Urinary bladder (tissue), 4 donors: ENCODE data around the gene CHPT1. TPM values are rescaled to one million over a fixed set of nuclear protein-coding genes. Genes with fewer than 3 reads are reported as not detected.

Source experiments
- DNase-seq: peaks from one replicate; pipeline ENCODE4 v3.0.0-alpha.2; 2015; ENCODE audit errors: extremely low spot score
- H3K27ac ChIP-seq: one replicate; pipeline ENCODE4 v1.5.1; 2013; ENCODE audit warnings: low read depth, mild to moderate bottlenecking, moderate library complexity
- H3K36me3 ChIP-seq: one replicate; pipeline ENCODE4 v1.6.1; 2013; ENCODE audit warnings: mild to moderate bottlenecking, moderate library complexity; ENCODE audit not compliant: insufficient read depth
- H3K4me1 ChIP-seq: one replicate; pipeline ENCODE4 v1.6.1; 2013; ENCODE audit warnings: mild to moderate bottlenecking, moderate library complexity; ENCODE audit not compliant: insufficient read depth
- H3K4me3 ChIP-seq: one replicate; pipeline ENCODE4 v1.5.1; 2013; ENCODE audit warnings: low read depth, low read length
- WGBS: extraction: QIAGEN DNeasy Blood & Tissue Kit; methylation state at CpG from one replicate; pipeline ENCODE4 v1.1.7; 2013; 5-methylcytosine and 5-hydroxymethylcytosine counted together
- polyA plus RNA-seq: library from polyadenylated mRNA; stranded (reverse); fragments of 200-250 nt; gene quantifications from one replicate; pipeline ENCODE4 v1.2.3, GENCODE V29; 2013
- total RNA-seq: library from RNA; depleted of rRNA; stranded (reverse); fragments of >200 nt; gene quantifications from one replicate; pipeline ENCODE4 v1.2.3, GENCODE V29; 2014
- donor health status: healthy with polysubstance abuse.
- donor health status: healthy.

CHPT1 gene
- total and polyA plus RNA-seq, 2 donors: 41.4 to 42.1 TPM

DNA sequence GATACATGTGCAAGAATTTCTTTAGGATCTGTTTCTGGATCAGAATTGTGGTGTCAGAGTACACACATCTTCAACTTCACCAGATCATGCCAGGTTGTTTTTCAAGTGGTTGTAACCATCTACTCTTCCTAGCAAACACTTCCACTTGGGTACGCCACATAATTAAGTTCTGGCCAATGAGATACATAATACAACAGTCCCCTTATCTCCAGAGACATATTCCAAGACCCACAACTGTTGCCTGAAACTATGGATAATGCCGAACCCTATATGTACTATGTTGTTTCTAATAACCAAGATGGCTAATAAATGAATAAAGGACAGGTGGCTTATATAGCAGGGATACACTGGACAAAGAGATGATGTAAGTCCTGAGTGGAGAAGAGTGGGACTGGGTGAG is 2.5 kb upstream of the CHPT1 start:
- Histone ChIP-seq H3K4me1 (peaks cover 1% of the 10 kb centered on the region), H3K27ac (no peak overlapping the region), H3K36me3 (no peaks in the 10 kb centered on the region), H3K4me3 (no peak overlapping the region)
- no peak for DNase-seq
- WGBS: 98% methylated on average over 2 of the region's 2 CpGs

DNA sequence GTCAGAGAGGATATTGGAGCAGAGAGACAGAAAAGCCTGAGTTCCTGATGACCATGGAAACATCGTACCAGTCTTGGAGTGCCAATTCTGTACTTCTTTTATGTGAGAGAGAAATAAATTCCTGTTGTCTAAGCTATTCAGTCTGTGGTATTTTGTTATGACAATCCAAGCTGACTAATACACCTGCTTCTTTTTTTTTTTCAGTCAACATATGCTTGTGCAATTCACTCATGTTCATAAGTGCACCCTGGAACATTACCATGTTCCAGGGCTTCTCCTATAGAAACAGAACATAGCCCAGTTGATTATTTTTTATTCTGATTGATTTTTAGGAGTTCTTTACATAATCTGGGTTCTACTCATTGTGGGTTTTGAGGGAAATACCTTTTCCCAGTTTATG is 1.7 kb upstream of the CHPT1 start:
- no peaks in the 10 kb centered on the region for H3K36me3 ChIP-seq
- no peak overlapping the region for H3K4me3 ChIP-seq
- WGBS: 80% methylated on average over 1 of the region's 1 CpG
- no peak overlapping the region for H3K27ac ChIP-seq
- no peak for DNase-seq
- peaks cover 1% of the 10 kb centered on the region for H3K4me1 ChIP-seq

DNA sequence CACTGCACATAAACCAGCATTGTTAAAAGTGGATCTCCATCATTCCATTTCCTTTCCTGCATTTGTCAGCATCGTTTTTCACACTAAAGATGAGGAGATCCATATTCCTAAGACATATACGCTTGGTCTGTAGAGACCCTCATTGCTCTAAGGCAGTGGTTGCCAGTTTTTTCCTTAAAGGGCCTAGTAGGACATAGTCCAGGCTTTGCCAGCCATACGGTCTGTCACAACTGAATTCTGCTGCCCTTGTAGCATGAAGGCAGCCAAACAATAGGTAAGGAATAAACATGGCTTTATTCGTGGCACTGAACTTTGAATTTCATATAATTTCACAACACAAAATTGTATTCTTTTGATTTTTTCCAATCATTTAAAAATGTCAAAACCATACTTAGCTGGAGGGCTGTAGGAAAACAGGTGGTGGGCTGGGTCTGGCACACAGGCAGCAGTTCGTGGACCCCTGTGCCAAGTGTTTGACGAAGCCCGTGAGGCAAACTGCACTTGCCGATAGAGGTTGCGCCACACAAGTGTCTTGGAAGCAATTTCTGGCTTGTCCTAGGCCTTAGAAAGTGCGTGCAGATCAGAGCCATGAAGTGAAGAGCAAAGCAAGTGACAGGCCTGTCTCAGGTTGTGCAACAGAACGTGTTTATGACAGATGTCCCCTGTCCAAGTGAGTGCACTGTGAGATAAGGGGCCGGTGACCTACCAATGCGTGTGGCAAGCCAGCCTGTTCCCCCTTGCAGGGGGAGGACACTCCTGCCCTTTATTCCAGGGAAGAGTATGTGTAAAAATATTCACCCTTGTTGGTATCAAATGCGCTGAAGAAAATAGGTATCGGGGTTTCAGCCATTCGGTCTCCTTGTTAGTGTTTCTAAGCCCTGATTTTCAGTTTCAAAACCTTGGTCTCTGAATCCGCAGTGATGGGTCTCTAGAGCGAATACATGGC is 916 bp upstream of the CHPT1 start:
- H3K4me3 ChIP-seq: peak overlapping the region; percentile 94
- DNase-seq: no peak
- H3K4me1 ChIP-seq: peaks cover 1% of the 10 kb centered on the region
- 36% methylated on average over 18 of the region's 18 CpGs for WGBS
- no peaks in the 10 kb centered on the region for H3K36me3 ChIP-seq
- peak overlapping the region; percentile 63 for H3K27ac ChIP-seq

DNA sequence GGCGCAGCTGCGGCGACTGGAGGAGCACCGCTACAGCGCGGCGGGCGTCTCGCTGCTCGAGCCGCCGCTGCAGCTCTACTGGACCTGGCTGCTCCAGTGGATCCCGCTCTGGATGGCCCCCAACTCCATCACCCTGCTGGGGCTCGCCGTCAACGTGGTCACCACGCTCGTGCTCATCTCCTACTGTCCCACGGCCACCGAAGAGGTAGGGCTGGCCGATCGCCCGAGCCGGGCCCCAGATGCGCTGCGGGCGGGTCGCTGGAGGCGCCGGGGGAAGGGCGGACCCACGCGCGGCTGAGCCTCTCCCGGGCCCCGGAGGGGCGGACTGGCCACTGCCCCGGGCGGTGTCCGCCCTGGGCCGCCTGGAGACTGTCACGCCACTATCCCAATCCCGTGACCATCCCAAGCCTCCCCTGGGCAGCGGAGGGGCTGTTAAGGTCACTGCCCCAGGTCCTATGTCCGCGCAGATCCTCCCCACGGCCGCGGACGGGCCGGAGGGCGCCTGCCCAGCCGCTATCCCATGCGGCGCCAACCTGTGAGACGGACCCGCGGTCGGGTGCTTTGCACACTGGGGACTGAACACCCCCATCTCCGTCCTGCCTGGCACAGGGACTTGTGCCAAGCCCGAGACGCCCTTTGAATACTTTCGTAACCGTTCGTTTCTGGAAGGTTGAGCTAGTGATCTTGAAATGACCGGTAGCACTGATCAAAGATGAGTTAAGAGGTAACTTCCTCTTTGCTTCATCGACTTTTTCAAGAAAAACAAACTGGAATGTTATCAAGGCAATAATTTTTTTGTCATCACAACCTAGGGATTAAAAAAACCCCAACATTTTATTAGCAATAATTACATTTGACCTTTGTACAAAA is 725 bp downstream of the CHPT1 start:
- H3K4me3 ChIP-seq: peak overlapping the region; percentile 94
- peaks cover 1% of the 10 kb centered on the region for H3K4me1 ChIP-seq
- no peak for DNase-seq
- under 1% methylated on average over 67 of the region's 67 CpGs for WGBS
- H3K27ac ChIP-seq: peak overlapping the region; percentile 95
- no peaks in the 10 kb centered on the region for H3K36me3 ChIP-seq

DNA sequence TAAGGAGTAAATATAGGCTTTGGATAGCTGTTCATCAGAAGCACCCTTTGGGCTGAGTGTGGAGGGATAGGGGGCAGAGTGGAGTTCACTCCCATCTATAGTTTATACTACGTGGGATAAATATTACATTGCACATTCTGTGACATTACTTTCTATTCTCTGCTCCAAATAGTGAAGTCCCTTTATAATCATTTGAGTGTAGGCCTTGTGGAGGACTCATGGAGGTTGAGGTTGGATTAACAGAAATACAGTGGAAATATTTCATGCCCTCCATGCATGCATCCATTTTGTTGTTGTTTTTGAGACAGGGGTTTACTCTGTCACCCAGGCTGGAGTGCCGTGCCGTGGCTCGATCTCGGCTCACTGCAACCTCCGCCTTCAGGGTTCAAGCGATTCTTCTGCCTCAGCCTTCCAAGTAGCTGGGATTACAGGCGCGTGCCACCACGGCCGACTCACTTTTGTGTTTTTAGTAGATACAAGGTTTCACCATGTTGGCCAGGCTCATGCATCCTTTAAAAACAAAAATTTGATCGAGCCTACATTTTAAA is 1.4 kb downstream of the CHPT1 start:
- H3K36me3 ChIP-seq: no peaks in the 10 kb centered on the region
- no peak for DNase-seq
- peaks cover 1% of the 10 kb centered on the region for H3K4me1 ChIP-seq
- H3K27ac ChIP-seq: no peak overlapping the region
- 65% methylated on average over 12 of the region's 12 CpGs for WGBS
- H3K4me3 ChIP-seq: peak overlapping the region; percentile 94

DNA sequence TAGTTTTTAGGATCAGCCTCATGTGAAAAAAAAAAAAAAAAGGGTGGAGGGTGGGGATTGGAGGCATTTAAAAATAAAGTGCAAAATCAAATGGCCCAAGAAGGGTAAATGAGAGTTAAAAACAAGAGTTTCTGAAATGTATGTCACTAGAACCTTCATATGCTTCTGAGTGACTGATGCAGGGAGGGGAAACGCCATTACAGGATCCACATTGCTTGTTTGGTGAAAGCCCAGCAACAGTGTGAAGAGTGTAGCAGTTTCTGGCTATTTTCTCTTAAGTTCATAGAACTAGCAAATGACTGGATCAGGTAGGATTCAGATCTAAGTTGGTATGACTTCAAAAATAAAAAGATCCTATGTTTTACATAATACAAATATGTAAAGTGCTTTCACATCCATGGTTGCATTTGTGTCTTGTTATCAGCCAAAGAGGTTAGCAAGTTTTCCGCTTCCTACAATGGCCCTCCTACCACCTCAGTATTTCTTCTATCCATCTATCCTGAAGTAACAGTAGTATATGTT is 2.9 kb downstream of the CHPT1 start:
- WGBS: 88% methylated on average over 2 of the region's 2 CpGs
- no peaks in the 10 kb centered on the region for H3K36me3 ChIP-seq
- no peak for DNase-seq
- no peak overlapping the region for H3K27ac ChIP-seq
- H3K4me1 ChIP-seq: peaks cover 1% of the 10 kb centered on the region
- H3K4me3 ChIP-seq: no peak overlapping the region

DNA sequence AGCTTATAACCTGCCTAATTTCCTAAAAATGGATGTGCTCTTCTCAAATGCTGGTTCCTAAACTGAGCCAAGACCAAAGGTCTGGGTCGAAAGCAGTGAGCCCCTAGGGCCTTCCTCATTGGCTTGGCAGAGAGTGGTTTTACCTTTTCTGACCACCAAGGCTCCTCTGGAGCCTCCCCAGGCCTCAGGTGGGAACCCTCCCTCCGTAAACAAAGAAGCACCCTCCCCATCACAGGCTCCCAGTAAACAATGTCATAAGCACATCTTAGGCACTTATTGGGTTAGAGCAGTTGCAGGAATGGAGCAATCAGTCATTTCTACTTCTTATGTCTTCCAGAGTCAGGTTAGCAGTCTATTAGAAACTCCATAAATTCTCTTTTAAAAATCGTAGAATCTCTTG is 6.0 kb downstream of the CHPT1 start:
- no peak for DNase-seq
- H3K4me3 ChIP-seq: no peak overlapping the region
- 77% methylated on average over 3 of the region's 3 CpGs for WGBS
- no peak overlapping the region for H3K27ac ChIP-seq
- H3K4me1 ChIP-seq: no peaks in the 10 kb centered on the region
- H3K36me3 ChIP-seq: no peaks in the 10 kb centered on the region

DNA sequence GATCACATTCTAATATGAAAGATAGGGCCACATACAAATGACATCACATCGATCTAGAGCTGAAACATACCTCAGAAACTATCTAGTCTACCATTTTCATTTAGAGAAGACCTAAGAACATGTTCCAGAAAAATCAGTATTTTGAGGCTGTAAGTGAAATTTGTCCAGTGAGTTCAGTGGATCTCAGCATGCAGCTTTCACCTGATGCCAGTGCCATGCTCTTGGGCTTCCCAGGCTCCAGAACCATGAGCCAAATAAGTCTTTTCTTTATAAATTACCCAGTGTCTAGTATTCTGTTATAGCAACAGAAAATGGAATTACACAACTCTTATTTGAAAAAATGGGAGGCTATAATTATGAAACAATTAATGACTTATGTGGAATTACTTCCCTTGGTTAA is 9.0 kb downstream of the CHPT1 start:
- WGBS: 99% methylated on average over 1 of the region's 1 CpG
- no peak for DNase-seq
- Histone ChIP-seq H3K4me1 (no peaks in the 10 kb centered on the region), H3K27ac (no peak overlapping the region), H3K4me3 (no peak overlapping the region), H3K36me3 (no peaks in the 10 kb centered on the region)

DNA sequence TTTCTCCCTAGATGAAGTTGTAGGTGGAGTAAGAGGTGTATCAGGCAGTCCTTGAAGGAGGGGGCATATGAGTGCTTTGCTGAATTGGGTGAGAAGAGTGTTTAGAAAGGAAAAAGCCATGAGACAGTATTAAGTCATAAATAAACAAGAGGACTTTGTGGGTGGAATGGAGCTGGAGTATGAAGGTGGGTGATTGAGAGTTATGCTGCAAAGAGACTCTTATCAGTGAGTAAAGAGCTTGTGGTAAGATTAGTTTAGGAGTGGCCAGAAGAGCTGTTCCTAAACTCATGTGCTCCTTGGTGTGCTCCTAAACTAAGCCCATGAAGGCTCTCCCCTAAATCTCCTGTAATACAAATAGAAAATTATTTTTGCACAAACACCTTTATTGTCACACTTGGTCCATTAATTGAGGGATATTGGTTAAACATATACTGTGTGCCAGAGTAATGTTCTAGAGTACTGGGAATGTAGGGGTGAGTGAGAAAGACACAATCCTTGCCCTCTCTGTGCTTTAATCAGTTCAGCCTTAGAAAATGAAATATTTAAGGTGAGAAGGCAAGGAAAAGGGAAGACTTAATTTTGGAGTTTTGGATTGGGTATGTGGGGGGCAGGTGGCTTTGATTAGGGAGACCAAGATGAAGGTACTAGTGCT is 9.8 kb downstream of the CHPT1 start:
- no peaks in the 10 kb centered on the region for H3K36me3 ChIP-seq
- no peaks in the 10 kb centered on the region for H3K4me1 ChIP-seq
- no peak for DNase-seq
- no peak overlapping the region for H3K4me3 ChIP-seq
- no peak overlapping the region for H3K27ac ChIP-seq

DNA sequence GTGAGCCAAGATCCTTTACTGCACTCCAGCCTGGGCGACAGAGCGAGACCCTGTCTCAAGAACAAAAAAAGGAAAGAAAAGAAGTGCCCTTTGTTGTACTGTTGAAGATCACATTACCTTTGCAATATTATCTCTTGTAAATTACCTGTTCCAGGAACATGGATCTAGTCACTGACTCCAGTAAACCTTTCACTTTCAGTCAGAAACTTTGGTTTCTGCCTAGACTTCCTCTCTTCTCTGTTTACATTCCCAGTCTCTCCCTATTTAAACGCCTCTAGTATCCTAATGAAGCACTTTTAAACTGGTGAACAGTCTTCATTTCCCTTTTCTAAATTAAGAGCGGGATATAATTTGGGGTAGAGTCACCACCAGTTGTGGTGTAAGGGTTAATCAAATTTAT is 12.8 kb downstream of the CHPT1 start:
- 90% methylated on average over 4 of the region's 4 CpGs for WGBS
- Histone ChIP-seq H3K27ac (no peak overlapping the region), H3K36me3 (no peaks in the 10 kb centered on the region), H3K4me1 (no peaks in the 10 kb centered on the region), H3K4me3 (no peak overlapping the region)
- DNase-seq: no peak

DNA sequence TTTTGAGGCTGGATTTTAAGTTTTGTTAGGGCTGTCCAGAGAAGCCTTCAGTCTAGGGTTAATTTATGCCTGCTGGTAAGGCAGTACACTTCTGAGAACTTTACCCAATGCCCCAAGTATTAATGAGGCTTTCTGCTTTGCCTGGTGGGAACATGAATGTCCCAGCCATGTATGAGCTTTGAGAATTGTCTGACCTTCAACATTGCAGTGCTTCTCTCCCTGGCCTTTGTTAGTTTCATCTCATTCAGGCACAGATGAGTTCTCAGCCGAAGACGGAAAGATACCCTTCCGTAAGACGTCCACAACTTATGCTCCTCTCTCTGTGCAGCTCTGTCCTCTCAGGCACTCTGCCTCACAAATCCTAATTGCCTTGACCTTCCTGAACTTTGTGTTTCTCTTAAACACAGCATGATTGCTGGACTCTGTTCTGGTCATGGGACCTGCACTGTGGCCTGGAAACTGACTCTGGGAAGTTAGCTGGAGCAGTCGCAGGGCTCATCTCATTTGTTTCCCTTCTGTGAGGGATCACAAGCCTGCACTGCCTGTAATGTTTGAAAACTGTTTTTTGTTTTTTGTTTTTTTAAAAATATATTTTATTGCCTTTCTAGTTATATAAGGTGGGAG is 15.7 kb downstream of the CHPT1 start:
- H3K4me1 ChIP-seq: no peaks in the 10 kb centered on the region
- no peak overlapping the region for H3K27ac ChIP-seq
- no peak overlapping the region for H3K4me3 ChIP-seq
- no peaks in the 10 kb centered on the region for H3K36me3 ChIP-seq
- DNase-seq: no peak
- WGBS: 35% methylated on average over 5 of the region's 5 CpGs

DNA sequence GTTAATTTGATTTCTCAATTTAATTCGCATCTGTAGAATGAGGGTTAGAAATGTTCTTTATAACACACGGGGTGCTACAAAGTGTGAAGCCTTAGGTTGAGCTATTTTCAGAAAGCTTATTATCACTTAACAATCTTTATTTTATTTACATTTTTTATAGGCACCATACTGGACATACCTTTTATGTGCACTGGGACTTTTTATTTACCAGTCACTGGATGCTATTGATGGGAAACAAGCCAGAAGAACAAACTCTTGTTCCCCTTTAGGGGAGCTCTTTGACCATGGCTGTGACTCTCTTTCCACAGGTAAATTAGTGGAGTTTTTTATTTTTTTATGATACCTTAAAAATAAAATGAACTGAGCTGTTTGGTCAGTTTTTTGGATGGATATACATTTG is 16.5 kb downstream of the CHPT1 start:
- H3K4me3 ChIP-seq: no peak overlapping the region
- H3K27ac ChIP-seq: no peak overlapping the region
- 76% methylated on average over 2 of the region's 2 CpGs for WGBS
- no peaks in the 10 kb centered on the region for H3K4me1 ChIP-seq
- H3K36me3 ChIP-seq: no peaks in the 10 kb centered on the region
- no peak for DNase-seq
